Measurements from ENCODE around the gene QPCTL. TPM values are rescaled to one million over a fixed set of nuclear protein-coding genes. Genes with fewer than 3 reads are reported as not detected.

QPCTL gene
- total RNA-seq, 1 donor from 2014 or later: 21.8 TPM

DNA sequence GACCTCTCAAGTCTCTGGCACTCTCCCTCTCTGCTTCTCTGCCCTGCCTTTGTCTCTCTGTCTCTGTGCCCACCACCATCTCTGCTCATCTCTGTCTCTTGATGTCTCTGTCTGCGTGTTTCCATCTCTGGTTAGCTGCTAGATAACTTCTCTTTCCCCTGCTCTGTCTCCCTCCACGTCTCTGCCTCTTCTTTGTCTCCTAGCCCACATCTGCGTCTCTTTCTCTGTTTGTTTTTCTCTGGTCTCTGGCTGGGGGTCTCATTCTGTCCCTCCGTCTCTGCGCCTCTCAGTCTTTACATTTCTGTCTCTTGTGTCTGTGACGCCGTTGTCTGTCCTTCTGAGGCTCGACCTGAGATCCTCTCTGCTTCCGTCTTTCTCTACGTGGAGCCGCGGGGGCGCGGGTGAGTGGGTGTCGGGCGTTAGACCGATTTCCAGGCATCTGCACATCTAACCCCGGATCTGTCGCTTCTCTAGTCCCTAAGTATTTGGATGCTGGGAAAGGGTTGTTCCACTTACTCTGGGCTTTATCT lies 24.1 kb upstream of the QPCTL start:
- Histone ChIP-seq H3K27ac (ENCODE audit: low read depth, low read length) (no peak overlapping the region), H3K9me3 (ENCODE audit: insufficient read depth, low read depth, low read length) (no peaks in the 10 kb centered on the region), H4K20me1 (ENCODE audit: insufficient read depth, low read length) (no peaks in the 10 kb centered on the region), H3K79me2 (ENCODE audit: insufficient read depth, low read length) (no peaks in the 10 kb centered on the region), H3K36me3 (ENCODE audit: insufficient read depth, low read length) (no peaks in the 10 kb centered on the region), H3K4me3 (ENCODE audit: insufficient read depth, low read depth, low read length) (peak overlapping the region; percentile 29), H3K4me2 (ENCODE audit: low read length) (peak overlapping the region; percentile 82), H3K4me1 (ENCODE audit: insufficient read depth, low read length) (peaks cover 7% of the 10 kb centered on the region), H3K9ac (ENCODE audit: low read length) (peak overlapping the region; percentile 21), H3K27me3 (ENCODE audit: insufficient read depth, low read length) (peaks cover 14% of the 10 kb centered on the region), H2AFZ (ENCODE audit: low read depth, low read length) (peak overlapping the region; percentile 66)
- peak overlapping the region; percentile 93 for H3K4me3 Mint-ChIP-seq (ENCODE audit: unreplicated experiment)
- DNase-seq (ENCODE audit: low read depth): no peak
- TF ChIP-seq EZH2 (IDR thresholded peaks at IDR 0.05; ENCODE audit: insufficient read depth, low read length) (no peak), CTCF (IDR thresholded peaks at IDR 0.05; ENCODE audit: insufficient read depth, low read depth, low read length) (no peak)
- H3K4me1 Mint-ChIP-seq (ENCODE audit: low read depth, unreplicated experiment): peaks cover 6% of the 10 kb centered on the region
- peak overlapping the region; percentile 79 for H3K27ac Mint-ChIP-seq (ENCODE audit: unreplicated experiment)
- no peaks in the 10 kb centered on the region for H3K9me3 Mint-ChIP-seq (ENCODE audit: unreplicated experiment)
- H3K27me3 Mint-ChIP-seq (ENCODE audit: low read depth, unreplicated experiment): peaks cover 3% of the 10 kb centered on the region
- H3K36me3 Mint-ChIP-seq (ENCODE audit: low read depth, unreplicated experiment): peaks cover 5% of the 10 kb centered on the region
- FAIRE-seq: no peak

DNA sequence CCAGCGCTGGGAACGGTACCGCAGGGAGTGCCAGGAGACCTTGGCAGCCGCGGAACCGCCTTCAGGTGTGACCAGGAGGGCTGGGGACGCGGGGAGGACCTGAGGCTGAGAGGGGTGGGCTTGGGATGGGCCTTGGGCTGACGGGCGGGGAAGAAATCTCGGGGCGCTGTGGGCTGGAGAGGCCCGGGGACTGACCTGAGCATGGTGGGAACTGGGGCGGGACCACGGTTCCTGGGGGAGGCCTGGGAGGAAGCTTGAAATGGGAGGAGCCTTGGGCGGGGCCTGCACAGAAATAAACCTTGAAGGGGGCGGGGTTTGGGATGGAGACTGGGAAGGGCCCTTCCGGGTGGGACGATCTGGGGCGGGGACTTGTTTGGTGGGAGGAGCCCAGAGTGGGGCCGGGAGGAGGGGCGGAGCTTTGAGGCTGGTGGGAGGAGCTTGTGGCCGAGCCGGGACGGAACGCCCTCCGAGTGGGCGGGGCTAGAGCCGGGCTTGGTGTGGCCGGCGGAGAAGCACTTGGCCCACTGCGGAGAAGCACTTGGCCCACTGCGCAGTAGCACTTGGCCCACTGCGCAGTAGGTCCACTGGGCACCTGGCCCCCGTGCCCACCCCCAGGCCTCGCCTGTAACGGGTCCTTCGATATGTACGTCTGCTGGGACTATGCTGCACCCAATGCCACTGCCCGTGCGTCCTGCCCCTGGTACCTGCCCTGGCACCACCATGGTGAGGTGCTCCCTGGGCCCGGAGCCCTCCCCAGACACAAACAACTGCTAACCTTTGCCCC lies 21.6 kb upstream of the QPCTL start:
- H3K4me1 Mint-ChIP-seq (ENCODE audit: low read depth, unreplicated experiment): peaks cover 6% of the 10 kb centered on the region
- Histone ChIP-seq H3K27ac (ENCODE audit: low read depth, low read length) (no peak overlapping the region), H3K4me3 (ENCODE audit: insufficient read depth, low read depth, low read length) (no peak overlapping the region), H4K20me1 (ENCODE audit: insufficient read depth, low read length) (no peaks in the 10 kb centered on the region), H3K9ac (ENCODE audit: low read length) (no peak overlapping the region), H3K36me3 (ENCODE audit: insufficient read depth, low read length) (no peaks in the 10 kb centered on the region), H3K4me2 (ENCODE audit: low read length) (peak overlapping the region; percentile 33), H3K4me1 (ENCODE audit: insufficient read depth, low read length) (peaks cover 7% of the 10 kb centered on the region), H3K27me3 (ENCODE audit: insufficient read depth, low read length) (peaks cover 14% of the 10 kb centered on the region), H2AFZ (ENCODE audit: low read depth, low read length) (no peak overlapping the region), H3K9me3 (ENCODE audit: insufficient read depth, low read depth, low read length) (no peaks in the 10 kb centered on the region), H3K79me2 (ENCODE audit: insufficient read depth, low read length) (no peaks in the 10 kb centered on the region)
- H3K9me3 Mint-ChIP-seq (ENCODE audit: unreplicated experiment): no peaks in the 10 kb centered on the region
- no peak for TF ChIP-seq EZH2 (IDR thresholded peaks at IDR 0.05; ENCODE audit: insufficient read depth, low read length)
- TF ChIP-seq CTCF (IDR thresholded peaks at IDR 0.05; ENCODE audit: insufficient read depth, low read depth, low read length): no peak
- no peak for FAIRE-seq
- DNase-seq (ENCODE audit: low read depth): no peak
- no peak overlapping the region for H3K27ac Mint-ChIP-seq (ENCODE audit: unreplicated experiment)
- peaks cover 5% of the 10 kb centered on the region for H3K36me3 Mint-ChIP-seq (ENCODE audit: low read depth, unreplicated experiment)
- peaks cover 7% of the 10 kb centered on the region for H3K27me3 Mint-ChIP-seq (ENCODE audit: low read depth, unreplicated experiment)
- H3K4me3 Mint-ChIP-seq (ENCODE audit: unreplicated experiment): peak overlapping the region; percentile 78

DNA sequence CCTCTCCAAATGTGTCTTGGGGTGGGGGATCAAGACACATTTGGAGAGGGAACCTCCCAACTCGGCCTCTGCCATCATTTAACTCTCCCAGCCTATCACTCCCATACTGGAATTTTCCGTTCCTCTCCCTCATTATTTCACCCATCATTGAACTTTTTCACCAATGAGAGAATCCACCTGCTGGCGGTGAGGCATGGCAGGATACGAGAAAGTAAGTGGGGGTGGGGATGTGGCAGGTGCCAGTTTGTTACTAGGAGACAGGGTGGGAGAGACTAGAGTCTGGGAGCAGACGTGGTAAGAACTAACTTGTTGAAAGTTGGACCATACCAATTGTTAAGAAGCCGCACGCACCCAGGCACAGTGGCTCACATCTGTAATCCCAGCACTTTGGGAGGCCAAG lies 17.5 kb upstream of the QPCTL start:
- H3K4me2 ChIP-seq (ENCODE audit: low read length): no peak overlapping the region
- no peak overlapping the region for H3K4me3 ChIP-seq (ENCODE audit: insufficient read depth, low read depth, low read length)
- no peaks in the 10 kb centered on the region for H3K36me3 ChIP-seq (ENCODE audit: insufficient read depth, low read length)
- H3K9ac ChIP-seq (ENCODE audit: low read length): no peak overlapping the region
- no peak overlapping the region for H3K4me3 Mint-ChIP-seq (ENCODE audit: unreplicated experiment)
- no peaks in the 10 kb centered on the region for H3K9me3 Mint-ChIP-seq (ENCODE audit: unreplicated experiment)
- no peaks in the 10 kb centered on the region for H4K20me1 ChIP-seq (ENCODE audit: insufficient read depth, low read length)
- H3K79me2 ChIP-seq (ENCODE audit: insufficient read depth, low read length): no peaks in the 10 kb centered on the region
- DNase-seq (ENCODE audit: low read depth) (no peak), FAIRE-seq (no peak)
- peaks cover 12% of the 10 kb centered on the region for H3K27me3 ChIP-seq (ENCODE audit: insufficient read depth, low read length)
- H3K4me1 ChIP-seq (ENCODE audit: insufficient read depth, low read length): peaks cover 8% of the 10 kb centered on the region
- no peak overlapping the region for H3K27ac ChIP-seq (ENCODE audit: low read depth, low read length)
- peaks cover 12% of the 10 kb centered on the region for H3K27me3 Mint-ChIP-seq (ENCODE audit: low read depth, unreplicated experiment)
- no peaks in the 10 kb centered on the region for H3K9me3 ChIP-seq (ENCODE audit: insufficient read depth, low read depth, low read length)
- no peak overlapping the region for H2AFZ ChIP-seq (ENCODE audit: low read depth, low read length)
- TF ChIP-seq CTCF (IDR thresholded peaks at IDR 0.05; ENCODE audit: insufficient read depth, low read depth, low read length) (no peak), EZH2 (IDR thresholded peaks at IDR 0.05; ENCODE audit: insufficient read depth, low read length) (no peak)
- peaks cover 2% of the 10 kb centered on the region for H3K4me1 Mint-ChIP-seq (ENCODE audit: low read depth, unreplicated experiment)
- H3K27ac Mint-ChIP-seq (ENCODE audit: unreplicated experiment): no peak overlapping the region
- peaks cover 5% of the 10 kb centered on the region for H3K36me3 Mint-ChIP-seq (ENCODE audit: low read depth, unreplicated experiment)
